Upper lobe of left lung (tissue), 6 donors: Measurements from ENCODE around the gene TLR9. TPM values are rescaled to one million over a fixed set of nuclear protein-coding genes. Genes with fewer than 3 reads are reported as not detected.

Experiments used
- ATAC-seq, 2 donors: fragments of 200-7000 bp; cut with Tn5 transposase; one replicate each; pipeline ENCODE4 v1.9.1; 2022; ENCODE audit warnings: mild to moderate bottlenecking in 2 of 2, moderate library complexity in 2 of 2; ENCODE audit not compliant: low FRiP score in 2 of 2
- DNase-seq, 2 donors: peaks; one replicate each; pipeline ENCODE4 v3.0.0-alpha.2; 2019 to 2020
- H3K27ac ChIP-seq, 4 donors: fragments of 200-600 bp; sonication (generic); one replicate each; pipeline ENCODE4 v1.5.1; 2016 to 2019
- H3K27me3 ChIP-seq, 4 donors: fragments of 200-600 bp; sonication (generic); one replicate each; pipeline ENCODE4 v1.5.1; 2017 to 2019
- H3K36me3 ChIP-seq, 4 donors: fragments of 200-600 bp; sonication (generic); one replicate each; pipeline ENCODE4 v1.5.1; 2016 to 2019
- H3K4me1 ChIP-seq, 4 donors: fragments of 200-600 bp; sonication (generic); one replicate each; pipeline ENCODE4 v1.5.1; 2018 to 2019
- H3K4me3 ChIP-seq, 4 donors: fragments of 200-600 bp; sonication (generic); one replicate each; pipeline ENCODE4 v1.5.1; 2017 to 2019; ENCODE audit warnings: mild to moderate bottlenecking in 2 of 4, moderate library complexity in 1 of 4
- H3K9me3 ChIP-seq, 4 donors: fragments of 200-600 bp; sonication (generic); one replicate each; pipeline ENCODE4 v1.5.1; 2018 to 2019
- EP300 ChIP-seq, 4 donors: sonication (generic); formaldehyde crosslinking; IDR thresholded peaks; one replicate each; pipeline ENCODE4 v1.5.1; 2017; ENCODE audit warnings: antibody characterized with exemption in 4 of 4, control low read depth in 2 of 4
- POLR2A ChIP-seq, 4 donors: fragments of 450-650 bp; IDR thresholded peaks; one replicate each; pipeline ENCODE4 v1.5.1; 2016 to 2017; ENCODE audit warnings: antibody characterized with exemption in 4 of 4, mild to moderate bottlenecking in 2 of 4
- POLR2AphosphoS5 ChIP-seq, 2 donors: sonication (generic); formaldehyde crosslinking; IDR thresholded peaks; one replicate each; pipeline ENCODE4 v1.5.1; 2017; ENCODE audit warnings: antibody characterized with exemption in 2 of 2
- WGBS, 2 donors: methylation state at CpG; one replicate each; pipeline ENCODE4 v1.1.5; 2017 to 2018; 5-methylcytosine and 5-hydroxymethylcytosine counted together
- total RNA-seq, 6 donors: library from RNA; depleted of rRNA in 4 of 6; stranded (reverse); fragments of >200 nt in 4 of 6; gene quantifications; one replicate each; pipeline versions ENCODE4 v1.1.0 to v1.2.1, GENCODE V29; 2016 to 2021
- TF ChIP-seq, protein P1 (sequence below), 6 experiments: fragments of 450-650 bp in 4 of 6; fragments of 200-600 bp in 2 of 6; sonication (generic) in 2 of 6; IDR thresholded peaks; one replicate each; pipeline ENCODE4 v1.5.1; 2016 to 2019; ENCODE audit warnings: antibody characterized with exemption in 6 of 6
- donor health status: DM: no; HTN: no; CAD: no; lungs with moderate emphysema.
- donor health status: DM: no; HTN: yes; CAD: no; lungs with severe emphysema.

Gene TLR9
- total RNA-seq, 6 donors from 2014 or later = 0.29 to 1.1 TPM; not detected in 4

DNA sequence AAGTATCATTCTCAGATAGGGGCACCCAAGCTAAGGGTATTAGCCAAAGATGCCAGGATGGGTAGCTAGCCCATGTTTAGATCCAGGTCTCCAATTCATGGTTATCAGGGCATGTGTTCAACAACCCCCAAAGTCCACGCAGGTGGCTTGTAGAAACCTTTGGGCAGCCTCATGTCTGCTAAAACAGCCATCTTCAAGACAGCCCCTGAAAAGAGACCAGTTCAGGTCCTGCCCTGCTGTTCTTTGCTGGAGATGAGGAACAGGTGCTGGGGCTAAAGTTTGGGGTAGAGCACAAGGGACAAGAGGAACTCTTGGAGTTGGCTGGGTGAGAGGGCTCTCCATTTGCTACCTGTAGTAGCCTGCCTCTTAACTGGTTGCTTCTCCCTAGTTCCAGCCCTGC, 24.7 kb upstream of the TLR9 start:
- ATAC-seq (no peak), DNase-seq (no peak)
- WGBS, 2 donors = 100% methylated on average over 1 of the region's 1 CpG
- no peak overlapping the region for H3K4me3 ChIP-seq
- H3K36me3 ChIP-seq = peaks cover 0 to 73% (median 32%) of the 10 kb centered on the region in 4 donors
- TF ChIP-seq, protein P1, sequence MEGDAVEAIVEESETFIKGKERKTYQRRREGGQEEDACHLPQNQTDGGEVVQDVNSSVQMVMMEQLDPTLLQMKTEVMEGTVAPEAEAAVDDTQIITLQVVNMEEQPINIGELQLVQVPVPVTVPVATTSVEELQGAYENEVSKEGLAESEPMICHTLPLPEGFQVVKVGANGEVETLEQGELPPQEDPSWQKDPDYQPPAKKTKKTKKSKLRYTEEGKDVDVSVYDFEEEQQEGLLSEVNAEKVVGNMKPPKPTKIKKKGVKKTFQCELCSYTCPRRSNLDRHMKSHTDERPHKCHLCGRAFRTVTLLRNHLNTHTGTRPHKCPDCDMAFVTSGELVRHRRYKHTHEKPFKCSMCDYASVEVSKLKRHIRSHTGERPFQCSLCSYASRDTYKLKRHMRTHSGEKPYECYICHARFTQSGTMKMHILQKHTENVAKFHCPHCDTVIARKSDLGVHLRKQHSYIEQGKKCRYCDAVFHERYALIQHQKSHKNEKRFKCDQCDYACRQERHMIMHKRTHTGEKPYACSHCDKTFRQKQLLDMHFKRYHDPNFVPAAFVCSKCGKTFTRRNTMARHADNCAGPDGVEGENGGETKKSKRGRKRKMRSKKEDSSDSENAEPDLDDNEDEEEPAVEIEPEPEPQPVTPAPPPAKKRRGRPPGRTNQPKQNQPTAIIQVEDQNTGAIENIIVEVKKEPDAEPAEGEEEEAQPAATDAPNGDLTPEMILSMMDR (IDR thresholded peaks at IDR 0.05) = no peak
- no peak for TF ChIP-seq POLR2AphosphoS5 (IDR thresholded peaks at IDR 0.05)
- peaks cover 14 to 61% (median 27%) of the 10 kb centered on the region in 4 donors for H3K4me1 ChIP-seq
- no peaks in the 10 kb centered on the region for H3K27me3 ChIP-seq
- H3K9me3 ChIP-seq = no peaks in the 10 kb centered on the region
- no peak overlapping the region for H3K27ac ChIP-seq

DNA sequence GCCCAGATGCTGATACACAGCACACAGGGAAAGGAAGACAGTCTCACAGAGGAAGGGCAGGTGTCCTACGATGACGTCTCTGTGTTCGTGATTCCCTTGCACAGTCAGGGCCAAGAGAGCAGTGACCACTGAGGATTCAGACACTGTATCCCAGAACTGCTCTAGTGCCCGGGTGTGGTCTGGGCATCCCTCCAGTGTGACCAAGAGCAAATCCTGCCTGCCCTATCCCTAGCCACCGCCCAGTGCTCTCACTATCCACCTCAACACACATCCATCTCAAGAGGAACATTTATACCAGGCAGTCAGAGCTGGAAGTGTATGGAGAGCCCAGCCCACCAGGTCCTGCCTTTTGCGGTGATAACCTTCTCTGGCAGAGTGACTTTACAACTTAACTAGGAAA, 24.2 kb upstream of the TLR9 start:
- peaks cover 18 to 64% (median 31%) of the 10 kb centered on the region in 4 donors for H3K4me1 ChIP-seq
- ATAC-seq (no peak), DNase-seq (no peak)
- no peak overlapping the region for H3K4me3 ChIP-seq
- no peaks in the 10 kb centered on the region for H3K27me3 ChIP-seq
- no peak overlapping the region for H3K27ac ChIP-seq
- TF ChIP-seq, protein P1 (IDR thresholded peaks at IDR 0.05) = no peak
- TF ChIP-seq POLR2A (IDR thresholded peaks at IDR 0.05) = no peak
- WGBS, 2 donors = 87 to 90% methylated on average over 2 to 6 of the region's 6 CpGs
- no peaks in the 10 kb centered on the region for H3K9me3 ChIP-seq
- H3K36me3 ChIP-seq = peaks cover 0 to 69% (median 30%) of the 10 kb centered on the region in 4 donors

DNA sequence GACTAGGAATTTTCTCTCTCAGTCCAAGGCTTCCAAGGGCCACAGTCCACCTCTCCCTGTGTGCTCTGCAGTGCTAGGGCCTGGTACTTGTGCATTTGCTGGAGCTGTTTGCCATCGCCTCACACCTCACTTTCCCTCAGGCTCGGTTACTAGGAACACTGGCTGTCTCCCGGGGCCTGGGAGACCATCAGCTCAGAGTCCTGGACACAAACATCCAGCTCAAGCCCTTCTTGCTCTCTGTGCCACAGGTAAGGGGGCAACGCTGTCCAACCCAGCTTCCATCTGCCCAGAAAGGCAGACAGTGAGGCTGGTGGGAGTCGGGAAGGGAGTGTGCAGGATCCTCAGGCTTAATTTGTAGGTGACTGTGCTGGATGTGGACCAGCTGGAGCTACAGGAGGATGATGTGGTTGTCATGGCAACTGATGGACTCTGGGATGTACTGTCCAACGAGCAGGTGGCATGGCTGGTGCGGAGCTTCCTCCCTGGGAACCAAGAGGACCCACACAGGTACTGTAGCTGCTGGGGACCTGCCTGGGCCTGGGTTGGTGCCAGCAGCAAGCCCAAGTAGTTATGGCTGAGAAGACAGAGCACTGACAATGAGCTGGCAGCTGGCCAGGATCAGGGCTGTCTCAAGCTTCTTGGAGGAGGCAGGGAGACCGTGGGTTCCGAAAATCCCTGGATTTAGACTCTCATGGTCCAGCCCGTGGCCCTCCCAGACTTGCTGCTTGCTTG, 23.5 kb upstream of the TLR9 start:
- ATAC-seq (no peak), DNase-seq (no peak)
- H3K4me1 ChIP-seq = peaks cover 24 to 61% (median 35%) of the 10 kb centered on the region in 4 donors
- no peaks in the 10 kb centered on the region for H3K27me3 ChIP-seq
- H3K27ac ChIP-seq = peak overlapping the region in 2 of 4 donors; percentile 2 to 95
- H3K9me3 ChIP-seq = no peaks in the 10 kb centered on the region
- WGBS, 2 donors = 68 to 69% methylated on average over 10 of the region's 10 CpGs
- TF ChIP-seq POLR2A (IDR thresholded peaks at IDR 0.05) (no peak), POLR2AphosphoS5 (IDR thresholded peaks at IDR 0.05) (no peak), EP300 (IDR thresholded peaks at IDR 0.05) (no peak)
- TF ChIP-seq, protein P1 (IDR thresholded peaks at IDR 0.05) = no peak
- no peak overlapping the region for H3K4me3 ChIP-seq
- H3K36me3 ChIP-seq = peaks cover 0 to 62% (median 26%) of the 10 kb centered on the region in 4 donors

DNA sequence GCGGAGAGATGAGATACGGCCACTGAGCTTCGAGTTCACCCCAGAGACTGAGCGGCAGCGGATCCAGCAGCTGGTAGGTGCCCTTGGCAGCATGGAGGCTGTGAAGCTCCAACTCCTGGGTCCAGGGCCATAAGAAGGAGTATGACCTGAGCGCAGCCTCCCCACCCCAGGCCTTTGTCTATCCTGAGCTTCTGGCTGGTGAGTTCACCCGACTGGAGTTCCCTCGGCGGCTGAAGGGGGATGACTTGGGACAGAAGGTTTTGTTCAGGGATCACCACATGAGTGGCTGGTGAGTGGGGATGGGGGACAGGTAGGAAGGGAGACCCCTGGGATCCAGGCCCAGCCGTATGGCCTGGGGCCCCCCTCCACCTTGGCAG, 22.7 kb upstream of the TLR9 start:
- H3K27me3 ChIP-seq = no peaks in the 10 kb centered on the region
- DNase-seq = no peak
- peaks cover 22 to 53% (median 30%) of the 10 kb centered on the region in 4 donors for H3K4me1 ChIP-seq
- TF ChIP-seq POLR2AphosphoS5 (IDR thresholded peaks at IDR 0.05) (no peak), POLR2A (IDR thresholded peaks at IDR 0.05) (no peak), EP300 (IDR thresholded peaks at IDR 0.05) (no peak)
- TF ChIP-seq, protein P1 (IDR thresholded peaks at IDR 0.05) = no peak
- H3K36me3 ChIP-seq = peaks cover 0 to 53% (median 19%) of the 10 kb centered on the region in 4 donors
- 93 to 100% methylated on average over 7 to 10 of the region's 10 CpGs for WGBS, 2 donors
- peak overlapping the region in 2 of 4 donors; percentile 93 to 95 for H3K27ac ChIP-seq
- ATAC-seq = no peak
- no peaks in the 10 kb centered on the region for H3K9me3 ChIP-seq
- no peak overlapping the region for H3K4me3 ChIP-seq
